Stimulated activated CD8-positive, alpha-beta memory T cell treated with anti-CD3 and anti-CD28 coated beads, Interleukin-7, amount 100 ng/mL, for 48 hours (primary cell): Measurements from ENCODE around the gene FNTB.

ENCODE experiments used
- DNase-seq, 2 donors: peaks; one replicate each; pipeline ENCODE4 v3.0.0-alpha.2; 2020; ENCODE audit warnings: low read depth in 1 of 2; ENCODE audit errors: extremely low read depth in 1 of 2

Gene FNTB

DNA sequence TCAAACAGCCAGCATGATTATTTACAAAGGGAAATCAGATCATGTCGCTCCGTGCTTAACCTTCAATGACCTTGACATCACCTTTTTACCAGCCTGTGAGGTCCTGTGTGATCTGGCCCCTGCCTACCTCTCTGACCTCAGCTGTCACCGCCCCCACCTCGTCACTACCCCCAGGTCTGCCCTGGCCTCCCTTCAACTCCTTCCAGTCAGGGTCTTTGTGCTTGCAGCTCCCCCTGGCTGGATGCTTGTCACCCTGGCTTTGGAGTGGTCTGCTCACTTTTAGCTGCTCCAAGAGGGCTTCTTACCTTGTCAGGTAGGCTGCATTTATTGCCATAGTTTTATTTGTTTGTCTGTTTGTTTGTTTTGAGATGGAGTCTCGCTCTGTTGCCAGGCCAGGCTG, 123.8 kb downstream of the FNTB start:
- no peak for DNase-seq
